ENCODE data around the gene FRAT2. TPM values are rescaled to one million over a fixed set of nuclear protein-coding genes. Genes with fewer than 3 reads are reported as not detected.
"Not testable (repeated sequence)": the region's sequence is repeated elsewhere in the genome, so short reads cannot be mapped to it uniquely, and the experiment has no call there.

FRAT2 gene
- total RNA-seq, 2 donors from 2014 or later = 5.9 to 8.7 TPM

- DNase-seq (ENCODE audit: low spot score) = peak; percentile 99
- no peaks in the 10 kb centered on the region for H3K36me3 ChIP-seq
- H3K27me3 ChIP-seq = no peaks in the 10 kb centered on the region
- no peak for TF ChIP-seq CTCF (IDR thresholded peaks at IDR 0.05)
- peak within 1 kb of the TSS; percentile 84 to 89 for H3K4me3 ChIP-seq
- H3K4me1 ChIP-seq = peaks cover 0 to 10% of the 10 kb centered on the region in 2 donors
- H3K27ac ChIP-seq = peak within 1 kb of the TSS; percentile 95 to 97
- no peaks in the 10 kb centered on the region for H3K9me3 ChIP-seq
Measured at GRCh38 chr10:97292097-97292861, 42.2 kb downstream of the FRAT2 start, which contains the start of gene ARHGAP19. Gene ARHGAP19 (minus strand): TSS chr10:97292637. CDS start chr10:97292627, 10 bp downstream.

DNA sequence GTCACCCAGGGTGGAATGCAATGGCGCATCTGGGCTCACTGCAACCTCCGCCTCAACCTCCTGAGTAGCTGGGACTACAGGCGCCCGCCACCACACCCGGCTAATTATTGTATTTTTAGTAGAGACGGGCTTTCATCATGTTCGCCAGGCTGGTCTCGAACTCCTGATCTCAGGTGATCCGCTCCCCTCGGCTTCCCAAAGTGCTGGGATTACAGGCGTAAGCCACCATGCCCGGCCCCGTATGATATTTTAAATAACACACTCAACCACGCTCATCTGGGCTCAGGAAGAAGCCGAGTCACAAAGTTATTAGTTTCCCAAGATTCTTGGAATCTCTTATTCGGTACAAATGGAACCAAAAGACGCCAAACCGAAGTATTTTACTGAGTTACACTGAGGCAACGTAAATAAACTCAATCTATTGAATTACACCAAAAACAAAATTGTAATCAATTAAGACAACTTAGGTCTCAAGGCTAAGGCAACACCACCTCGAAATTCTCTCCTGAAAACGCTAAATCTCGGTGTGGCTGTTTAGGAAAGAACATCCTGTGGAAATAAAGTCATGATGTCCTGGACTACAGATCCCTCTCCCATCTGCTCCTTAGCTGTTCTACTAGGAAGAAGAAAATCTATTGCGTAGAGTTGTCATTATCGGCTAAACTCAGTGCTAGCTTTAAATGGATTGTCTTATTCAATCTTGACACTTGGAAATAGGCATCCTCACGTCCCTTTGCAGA, 43.0 kb downstream of the FRAT2 start:
- no peak for TF ChIP-seq CTCF (IDR thresholded peaks at IDR 0.05)
- H3K9me3 ChIP-seq = no peaks in the 10 kb centered on the region

DNA sequence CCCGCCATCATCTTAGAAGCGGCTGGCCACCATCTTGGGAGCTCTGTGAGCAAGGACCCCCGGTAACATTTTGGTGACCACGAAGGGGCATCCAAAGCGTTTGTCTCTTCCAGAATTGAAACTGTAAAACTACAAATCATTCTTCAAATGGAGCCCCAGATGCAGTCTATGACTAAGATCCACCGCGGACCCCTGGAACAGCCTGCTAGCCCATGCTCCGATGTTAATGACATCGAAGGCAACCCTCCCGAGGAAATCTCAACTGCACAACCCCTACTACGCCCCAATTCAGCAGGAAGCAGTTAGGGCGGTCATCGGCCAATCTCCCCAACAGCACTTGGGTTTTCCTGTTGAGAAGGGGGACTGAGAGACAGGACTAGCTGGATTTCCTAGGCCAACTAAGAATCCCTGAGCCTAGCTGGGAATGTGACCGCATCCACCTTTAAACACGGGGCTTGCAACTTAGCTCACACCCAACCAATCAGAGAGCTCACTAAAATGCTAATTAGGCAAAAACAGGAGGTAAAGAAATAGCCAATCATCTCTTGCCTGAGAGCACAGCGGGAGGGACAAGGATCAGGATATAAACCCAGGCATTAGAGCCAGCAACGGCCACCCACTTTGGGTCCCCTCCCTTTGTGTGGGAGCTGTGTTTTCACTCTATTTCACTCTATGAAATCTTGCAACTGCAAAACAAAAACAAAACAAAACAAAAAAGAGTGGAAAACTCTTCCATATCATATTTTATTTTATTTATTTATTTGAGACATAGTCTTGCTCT, 43.8 kb downstream of the FRAT2 start:
- H3K27me3 ChIP-seq; H3K36me3 ChIP-seq; H3K4me1 ChIP-seq; H3K27ac ChIP-seq; H3K4me3 ChIP-seq; DNase-seq (ENCODE audit: low spot score); H3K9me3 ChIP-seq: not testable (repeated sequence)

More for the DNA sequence above, 43.0 kb downstream of the FRAT2 start:
- H3K4me3 ChIP-seq = peak overlapping the region; percentile 84 to 89
- no peaks in the 10 kb centered on the region for H3K27me3 ChIP-seq
- no peak for DNase-seq (ENCODE audit: low spot score)
- H3K27ac ChIP-seq = peak overlapping the region; percentile 95 to 97
- H3K36me3 ChIP-seq = no peaks in the 10 kb centered on the region
- H3K4me1 ChIP-seq = peaks cover 0 to 10% of the 10 kb centered on the region in 2 donors

GRCh38 chr10:97290076-97290475, 44.5 kb downstream of the FRAT2 start:
- DNase-seq (ENCODE audit: low spot score); H3K27ac ChIP-seq; H3K4me1 ChIP-seq; H3K4me3 ChIP-seq; H3K36me3 ChIP-seq; H3K9me3 ChIP-seq; H3K27me3 ChIP-seq: not testable (repeated sequence)

Other genes starting within 250 kb of the FRAT2 start
- gene SLIT1, start 148.8 kb downstream of the FRAT2 start, total RNA-seq = not detected
- gene ARHGAP19, start 42.1 kb downstream of the FRAT2 start, total RNA-seq = 1 to 10 TPM; 3.9 to 5.0 TPM
- 1 to 10 TPM; 3.1 to 3.3 TPM for gene FRAT1, start 15.5 kb downstream of the FRAT2 start, total RNA-seq
- 10 to 100 TPM in 1 of 2 donors, 1 to 10 TPM in 1; 6.1 to 12.3 TPM for gene RRP12, start 66.6 kb upstream of the FRAT2 start, total RNA-seq
- 100 to 1,000 TPM; 326 to 434 TPM for gene PGAM1, start 91.5 kb upstream of the FRAT2 start, total RNA-seq
- gene EXOSC1, start 111.3 kb upstream of the FRAT2 start, total RNA-seq = 10 to 100 TPM; 16.0 to 17.5 TPM
- gene ZDHHC16, start 111.4 kb upstream of the FRAT2 start, total RNA-seq = 10 to 100 TPM; 28.2 to 39.0 TPM
- 10 to 100 TPM; 48.0 to 51.8 TPM for gene MMS19, start 163.7 kb upstream of the FRAT2 start, total RNA-seq
- gene UBTD1, start 164.2 kb upstream of the FRAT2 start, total RNA-seq = 10 to 100 TPM; 26.7 to 30.7 TPM
- gene ANKRD2, start 238.1 kb upstream of the FRAT2 start, total RNA-seq = 100 to 1,000 TPM in 1 of 2 donors, 10 to 100 TPM in 1; 25.7 to 204 TPM
- 10 to 100 TPM; 17.6 to 25.6 TPM for gene HOGA1, start 249.7 kb upstream of the FRAT2 start, total RNA-seq

All from right atrium auricular region (tissue), 2 donors.